Mesothelial cell of epicardium (in vitro differentiated cells): ENCODE results near the gene SORCS1. TPM values are rescaled to one million over a fixed set of nuclear protein-coding genes. Genes with fewer than 3 reads are reported as not detected.

Source experiments
- DNase-seq, 2 experiments: peaks; one replicate each; pipeline ENCODE4 v3.0.0; 2021; ENCODE audit warnings: low spot score in 2 of 2; ENCODE audit not compliant: unreplicated experiment in 2 of 2
- H3K27ac Mint-ChIP-seq: 2 replicates; pipeline ENCODE4 v1.8.0; 2021; ENCODE audit warnings: mixed read lengths
- H3K27me3 Mint-ChIP-seq: 2 replicates; pipeline ENCODE4 v1.8.0; 2021; ENCODE audit warnings: low read depth, mixed read lengths
- H3K36me3 Mint-ChIP-seq: 2 replicates; pipeline ENCODE4 v1.8.0; 2021; ENCODE audit warnings: mixed read lengths
- H3K4me1 Mint-ChIP-seq: 2 replicates; pipeline ENCODE4 v1.8.0; 2021; ENCODE audit warnings: mixed read lengths
- H3K4me3 Mint-ChIP-seq: 2 replicates; pipeline ENCODE4 v1.8.0; 2021; ENCODE audit warnings: mild to moderate bottlenecking, moderate library complexity, mixed read lengths
- H3K9me3 Mint-ChIP-seq: 2 replicates; pipeline ENCODE4 v1.8.0; 2021; ENCODE audit warnings: mixed read lengths
- CTCF ChIP-seq: fragments of 200-600 bp; sonication (generic); IDR thresholded peaks from one replicate; pipeline ENCODE4 v1.5.0; 2021; ENCODE audit warnings: antibody characterized with exemption; ENCODE audit not compliant: unreplicated experiment
- total RNA-seq: library from RNA; stranded (reverse); gene quantifications from 3 replicates; pipeline ENCODE4 v1.2.1, GENCODE V29; 2021

Gene SORCS1
- total RNA-seq, 1 donor from 2014 or later: 0.78 TPM

GRCh38 chr10:107091126-107091525 is 73.4 kb downstream of the SORCS1 start:
- peaks cover 2% of the 10 kb centered on the region for H3K4me1 Mint-ChIP-seq
- no peak for TF ChIP-seq CTCF
- no peaks in the 10 kb centered on the region for H3K36me3 Mint-ChIP-seq
- no peak overlapping the region for H3K4me3 Mint-ChIP-seq
- no peaks in the 10 kb centered on the region for H3K9me3 Mint-ChIP-seq
- H3K27me3 Mint-ChIP-seq: peaks cover 3% of the 10 kb centered on the region
- DNase-seq: no peak
- no peak overlapping the region for H3K27ac Mint-ChIP-seq

- H3K9me3 Mint-ChIP-seq: no peaks in the 10 kb centered on the region
- no peaks in the 10 kb centered on the region for H3K4me1 Mint-ChIP-seq
Measured at GRCh38 chr10:107085665-107086525, 78.6 kb downstream of the SORCS1 start.

GRCh38 chr10:107083388-107084009 is 81.0 kb downstream of the SORCS1 start:
- Mint-ChIP-seq H3K36me3 (no peaks in the 10 kb centered on the region), H3K27me3 (no peaks in the 10 kb centered on the region), H3K9me3 (no peaks in the 10 kb centered on the region), H3K4me3 (no peak overlapping the region), H3K4me1 (no peaks in the 10 kb centered on the region), H3K27ac (no peak overlapping the region)
- TF ChIP-seq CTCF: no peak
- DNase-seq: no peak

More at GRCh38 chr10:107085665-107086525, 78.6 kb downstream of the SORCS1 start:
- no peak for TF ChIP-seq CTCF
- DNase-seq: no peak
- Mint-ChIP-seq H3K36me3 (no peaks in the 10 kb centered on the region), H3K4me3 (no peak overlapping the region), H3K27ac (no peak overlapping the region), H3K27me3 (no peaks in the 10 kb centered on the region)

GRCh38 chr10:107081644-107082043 is 82.9 kb downstream of the SORCS1 start:
- no peak for TF ChIP-seq CTCF
- H3K4me1 Mint-ChIP-seq: no peaks in the 10 kb centered on the region
- H3K27me3 Mint-ChIP-seq: no peaks in the 10 kb centered on the region
- H3K9me3 Mint-ChIP-seq: no peaks in the 10 kb centered on the region
- no peak for DNase-seq
- no peak overlapping the region for H3K4me3 Mint-ChIP-seq
- H3K36me3 Mint-ChIP-seq: no peaks in the 10 kb centered on the region
- no peak overlapping the region for H3K27ac Mint-ChIP-seq

GRCh38 chr10:107075117-107075516 is 89.4 kb downstream of the SORCS1 start:
- Mint-ChIP-seq H3K9me3 (no peaks in the 10 kb centered on the region), H3K27ac (no peak overlapping the region), H3K4me1 (no peaks in the 10 kb centered on the region), H3K4me3 (no peak overlapping the region), H3K27me3 (peaks cover 1% of the 10 kb centered on the region), H3K36me3 (no peaks in the 10 kb centered on the region)
- no peak for TF ChIP-seq CTCF
- DNase-seq: no peak
